Ascending aorta (tissue), 2 donors: ENCODE results near the gene ART4. TPM values are rescaled to one million over a fixed set of nuclear protein-coding genes. Genes with fewer than 3 reads are reported as not detected.

Experiments used
- DNase-seq, 2 donors: peaks; one replicate each; pipeline ENCODE4 v3.0.0-alpha.2; 2019; ENCODE audit warnings: low spot score in 2 of 2
- H3K27ac ChIP-seq, 2 donors: fragments of 200-600 bp; sonication (generic); one replicate each; pipeline ENCODE4 v1.5.1; 2016 to 2017; ENCODE audit warnings: mild to moderate bottlenecking in 1 of 2
- H3K27me3 ChIP-seq: fragments of 200-600 bp; sonication (generic); one replicate; pipeline ENCODE4 v1.5.1; 2017
- H3K36me3 ChIP-seq, 2 donors: fragments of 200-600 bp; sonication (generic); one replicate each; pipeline ENCODE4 v1.5.1; 2016
- H3K4me1 ChIP-seq, 2 donors: fragments of 200-600 bp; sonication (generic); one replicate each; pipeline ENCODE4 v1.5.1; 2016 to 2017; ENCODE audit warnings: mild to moderate bottlenecking in 1 of 2
- H3K4me3 ChIP-seq, 2 donors: fragments of 200-600 bp; sonication (generic); one replicate each; pipeline ENCODE4 v1.5.1; 2016 to 2017; ENCODE audit warnings: mild to moderate bottlenecking in 1 of 2
- H3K9me3 ChIP-seq, 2 donors: fragments of 200-600 bp; sonication (generic); one replicate each; pipeline ENCODE4 v1.5.1; 2016
- CTCF ChIP-seq, 3 experiments: fragments of 200-600 bp in 2 of 3; fragments of 450-650 bp in 1 of 3; sonication (generic) in 2 of 3; IDR thresholded peaks; one replicate each; pipeline ENCODE4 v1.5.1; 2016 to 2019; ENCODE audit warnings: antibody characterized with exemption in 3 of 3, mild to moderate bottlenecking in 1 of 3, moderate library complexity in 1 of 3
- intact Hi-C: fragments of 100-400 bp; cut with DNase I; formaldehyde crosslinking; loops from one replicate; pipeline ENCODE4 v1.15.1; 2023
- total RNA-seq: library from RNA; depleted of rRNA; stranded (reverse); fragments of >200 nt; gene quantifications from one replicate; pipeline ENCODE4 v1.1.0, GENCODE V29; 2016

The ART4 gene
- total RNA-seq, 1 donor from 2014 or later, result 40.4 TPM

- H3K27ac ChIP-seq, result peak overlapping the region; percentile 99
Measured at GRCh38 chr12:14775636-14775980, 67.7 kb downstream of the ART4 start.

More at GRCh38 chr12:14775636-14775980, 67.7 kb downstream of the ART4 start:
- H3K4me1 ChIP-seq, result peaks cover 0 to 15% of the 10 kb centered on the region in 2 donors
- no peaks in the 10 kb centered on the region for H3K27me3 ChIP-seq
- intact Hi-C loops, result loop anchor here (2.0 to 10.0 kb wide), 6 partner anchors 27 to 1883 kb away; partner anchors contain the start of genes C12orf60, GPRC5A, MGP and WBP11
- no peaks in the 10 kb centered on the region for H3K36me3 ChIP-seq
- no peaks in the 10 kb centered on the region for H3K9me3 ChIP-seq
- peak overlapping the region; percentile 78 to 87 for H3K4me3 ChIP-seq
- TF ChIP-seq CTCF (IDR thresholded peaks at IDR 0.05), result no peak
- DNase-seq, result no peak

Other genes starting within 250 kb of the ART4 start
- not detected for gene GUCY2C, start 146.9 kb downstream of the ART4 start, total RNA-seq
- gene WBP11, start 40.0 kb downstream of the ART4 start, total RNA-seq, result 6.7 TPM
- gene C12orf60, start 39.9 kb downstream of the ART4 start, total RNA-seq, result not detected
- 2.1 TPM for gene SMCO3, start 29.3 kb downstream of the ART4 start, total RNA-seq
- gene MGP, start 42.3 kb upstream of the ART4 start, total RNA-seq, result 3,618 TPM
- not detected for gene ERP27, start 95.0 kb upstream of the ART4 start, total RNA-seq
- gene ARHGDIB, start 118.1 kb upstream of the ART4 start, total RNA-seq, result 87.1 TPM
- gene PDE6H, start 129.5 kb upstream of the ART4 start, total RNA-seq, result not detected